Erythroblast (primary cell): ENCODE measurements around the gene ABCC2.

ENCODE experiments used
- GATA1 ChIP-seq: IDR thresholded peaks from 2 replicates; pipeline ENCODE4 v1.6.1; 2011; ENCODE audit warnings: low read depth, mild to moderate bottlenecking, control low read depth, low read length, moderate library complexity
- POLR2A ChIP-seq: IDR thresholded peaks from 2 replicates; pipeline ENCODE4 v1.6.1; 2011; ENCODE audit warnings: mild to moderate bottlenecking, low read length

GRCh38 chr10:99849536-99849935, 67.1 kb downstream of the ABCC2 start:
- TF ChIP-seq POLR2A (no peak), GATA1 (no peak)
